Measurements from ENCODE around the gene HGD. TPM values are rescaled to one million over a fixed set of nuclear protein-coding genes. Genes with fewer than 3 reads are reported as not detected.

The HGD gene
- total and polyA plus RNA-seq, 2 of the 13 experiments (the other 11 are each of a cell fraction or from before 2014, with no cell fraction given): 265 to 398 TPM

- TF ChIP-seq MLX (CRISPR knock-in tag; IDR thresholded peaks at IDR 0.05): 0 out of 2 replicates have a peak, but pooled peaks have one; percentile 49
- TF ChIP-seq TIGD3 (CRISPR knock-in tag; IDR thresholded peaks at IDR 0.05; ENCODE audit: borderline replicate concordance): no peak
- TF ChIP-seq PHB2 (IDR thresholded peaks at IDR 0.05; ENCODE audit: partially characterized antibody): no peak
- no peak for TF ChIP-seq GMEB2 (CRISPR knock-in tag; IDR thresholded peaks at IDR 0.05; ENCODE audit: low read depth)
- TF ChIP-seq HCFC1 (IDR thresholded peaks at IDR 0.05; ENCODE audit: low read depth, low read length): no peak
- TF ChIP-seq CCDC6 (CRISPR knock-in tag; IDR thresholded peaks at IDR 0.05): no peak
- peak; percentile 85; the same call in 1 of the 2 replicates for TF ChIP-seq KAT7 (CRISPR knock-in tag; IDR thresholded peaks at IDR 0.05; ENCODE audit: borderline replicate concordance)
- no peak for TF ChIP-seq ATF5 (CRISPR knock-in tag; IDR thresholded peaks at IDR 0.05; ENCODE audit: low read depth)
- peak; percentile 78; the same call in 1 of the 2 replicates for TF ChIP-seq FOXJ3 (CRISPR knock-in tag; IDR thresholded peaks at IDR 0.05; ENCODE audit: borderline replicate concordance)
- TF ChIP-seq ZNF224 (CRISPR knock-in tag; IDR thresholded peaks at IDR 0.05): no peak
- TF ChIP-seq ZNF75D (CRISPR knock-in tag; IDR thresholded peaks at IDR 0.05; ENCODE audit: borderline replicate concordance): no peak
- TF ChIP-seq HMG20A (CRISPR knock-in tag; IDR thresholded peaks at IDR 0.05; ENCODE audit: borderline replicate concordance): peak; percentile 81; the same call in 1 of the 2 replicates
- TF ChIP-seq CC2D1A (CRISPR knock-in tag; IDR thresholded peaks at IDR 0.05): no peak
- TF ChIP-seq ZNF383 (CRISPR knock-in tag; IDR thresholded peaks at IDR 0.05; ENCODE audit: borderline replicate concordance): no peak
- TF ChIP-seq ZNF225 (CRISPR knock-in tag; IDR thresholded peaks at IDR 0.05): no peak
- no peak for TF ChIP-seq MTA1 (CRISPR knock-in tag; IDR thresholded peaks at IDR 0.05; ENCODE audit: borderline replicate concordance)
- TF ChIP-seq STAG1 (CRISPR knock-in tag; IDR thresholded peaks at IDR 0.05): no peak
- no peak for TF ChIP-seq UBTF (CRISPR knock-in tag; IDR thresholded peaks at IDR 0.05)
- TF ChIP-seq ZNF569 (CRISPR knock-in tag; IDR thresholded peaks at IDR 0.05; ENCODE audit: borderline replicate concordance): no peak
- no peak for TF ChIP-seq GLI4 (CRISPR knock-in tag; IDR thresholded peaks at IDR 0.05; ENCODE audit: borderline replicate concordance)
- no peak; the same call in 1 of the 2 replicates for TF ChIP-seq ZNF747 (CRISPR knock-in tag; IDR thresholded peaks at IDR 0.05; ENCODE audit: borderline replicate concordance)
- TF ChIP-seq ZBTB25 (CRISPR knock-in tag; IDR thresholded peaks at IDR 0.05): peak; percentile 81
- no peak for TF ChIP-seq JARID2 (CRISPR knock-in tag; IDR thresholded peaks at IDR 0.05; ENCODE audit: insufficient replicate concordance)
These were observed at the start of gene HGD (continued) for GRCh38 chr3:120682095-120682681.

All from HepG2 (cell line).